Endothelial cell (in vitro differentiated cells): ENCODE results near the gene PIM3. TPM values are rescaled to one million over a fixed set of nuclear protein-coding genes. Genes with fewer than 3 reads are reported as not detected.
A peak's percentile ranks its signal among the peaks of the same experiment; 100 is the strongest.

ENCODE experiments used
- DNase-seq: peaks from one replicate; pipeline ENCODE4 v3.0.0; 2021; ENCODE audit warnings: low spot score
- H3K27ac Mint-ChIP-seq: one replicate; pipeline ENCODE4 v1.8.0; 2021; ENCODE audit warnings: mixed read lengths, inconsistent platforms; ENCODE audit not compliant: unreplicated experiment
- H3K27me3 Mint-ChIP-seq: one replicate; pipeline ENCODE4 v1.8.0; 2021; ENCODE audit warnings: mild to moderate bottlenecking, moderate library complexity, mixed read lengths, inconsistent platforms; ENCODE audit not compliant: unreplicated experiment
- H3K36me3 Mint-ChIP-seq: one replicate; pipeline ENCODE4 v1.8.0; 2021; ENCODE audit warnings: mild to moderate bottlenecking, low read depth, mixed read lengths, inconsistent platforms; ENCODE audit not compliant: unreplicated experiment
- H3K4me1 Mint-ChIP-seq: one replicate; pipeline ENCODE4 v1.8.0; 2021; ENCODE audit warnings: mild to moderate bottlenecking, mixed read lengths, inconsistent platforms; ENCODE audit not compliant: unreplicated experiment
- H3K4me3 Mint-ChIP-seq: one replicate; pipeline ENCODE4 v1.8.0; 2021; ENCODE audit warnings: mild to moderate bottlenecking, mixed read lengths, inconsistent platforms; ENCODE audit not compliant: unreplicated experiment
- H3K9me3 Mint-ChIP-seq: one replicate; pipeline ENCODE4 v1.8.0; 2021; ENCODE audit warnings: mixed read lengths, inconsistent platforms; ENCODE audit not compliant: unreplicated experiment
- total RNA-seq: library from RNA; stranded (reverse); fragmentation: NEBNext Ultra II Directional; extraction: Animal tissue kit (Norgen Biotek cat#: 25700); gene quantifications from one replicate; pipeline ENCODE4 v1.2.1, GENCODE V29; 2021; ENCODE audit not compliant: unreplicated experiment
- TF ChIP-seq, protein P1 (sequence below): fragments of 200-600 bp; sonication (generic); IDR thresholded peaks from one replicate; pipeline ENCODE4 v1.5.0; 2021; ENCODE audit warnings: antibody characterized with exemption; ENCODE audit not compliant: unreplicated experiment

Gene PIM3
- total RNA-seq, 1 donor from 2014 or later: 112 TPM

DNA sequence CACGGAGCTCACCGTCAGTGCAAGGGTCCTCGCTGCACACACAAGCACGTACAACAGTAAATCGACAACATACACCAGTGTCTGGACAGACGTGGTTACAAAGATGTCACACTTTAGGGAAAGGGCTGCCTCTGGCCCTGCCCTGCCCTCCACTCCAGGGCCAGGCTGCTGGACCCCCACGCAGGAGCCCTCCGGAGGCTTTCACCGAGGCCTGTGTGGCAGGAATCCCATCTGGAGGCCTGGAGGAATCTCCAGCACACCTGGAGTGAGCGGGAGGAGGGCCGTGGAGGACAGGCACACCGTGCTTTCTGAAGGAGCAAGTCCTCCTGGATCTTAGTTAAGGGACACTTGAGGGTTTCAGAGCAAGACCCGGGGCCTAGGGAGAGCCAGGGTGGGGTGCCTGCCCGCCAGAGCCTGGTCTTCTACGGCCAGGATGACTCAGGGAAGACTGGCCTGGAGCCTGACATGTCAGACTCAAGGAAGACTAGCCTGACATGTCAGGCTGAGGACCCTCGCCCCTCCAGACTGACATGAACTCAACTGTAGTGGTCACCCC is 2.1 kb upstream of the PIM3 start:
- H3K36me3 Mint-ChIP-seq: peaks cover 2% of the 10 kb centered on the region
- H3K27ac Mint-ChIP-seq: no peak overlapping the region
- peaks cover 7% of the 10 kb centered on the region for H3K27me3 Mint-ChIP-seq
- TF ChIP-seq, protein P1, sequence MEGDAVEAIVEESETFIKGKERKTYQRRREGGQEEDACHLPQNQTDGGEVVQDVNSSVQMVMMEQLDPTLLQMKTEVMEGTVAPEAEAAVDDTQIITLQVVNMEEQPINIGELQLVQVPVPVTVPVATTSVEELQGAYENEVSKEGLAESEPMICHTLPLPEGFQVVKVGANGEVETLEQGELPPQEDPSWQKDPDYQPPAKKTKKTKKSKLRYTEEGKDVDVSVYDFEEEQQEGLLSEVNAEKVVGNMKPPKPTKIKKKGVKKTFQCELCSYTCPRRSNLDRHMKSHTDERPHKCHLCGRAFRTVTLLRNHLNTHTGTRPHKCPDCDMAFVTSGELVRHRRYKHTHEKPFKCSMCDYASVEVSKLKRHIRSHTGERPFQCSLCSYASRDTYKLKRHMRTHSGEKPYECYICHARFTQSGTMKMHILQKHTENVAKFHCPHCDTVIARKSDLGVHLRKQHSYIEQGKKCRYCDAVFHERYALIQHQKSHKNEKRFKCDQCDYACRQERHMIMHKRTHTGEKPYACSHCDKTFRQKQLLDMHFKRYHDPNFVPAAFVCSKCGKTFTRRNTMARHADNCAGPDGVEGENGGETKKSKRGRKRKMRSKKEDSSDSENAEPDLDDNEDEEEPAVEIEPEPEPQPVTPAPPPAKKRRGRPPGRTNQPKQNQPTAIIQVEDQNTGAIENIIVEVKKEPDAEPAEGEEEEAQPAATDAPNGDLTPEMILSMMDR: no peak
- no peak for DNase-seq
- no peaks in the 10 kb centered on the region for H3K9me3 Mint-ChIP-seq
- peaks cover 17% of the 10 kb centered on the region for H3K4me1 Mint-ChIP-seq
- peak overlapping the region; percentile 67 for H3K4me3 Mint-ChIP-seq

DNA sequence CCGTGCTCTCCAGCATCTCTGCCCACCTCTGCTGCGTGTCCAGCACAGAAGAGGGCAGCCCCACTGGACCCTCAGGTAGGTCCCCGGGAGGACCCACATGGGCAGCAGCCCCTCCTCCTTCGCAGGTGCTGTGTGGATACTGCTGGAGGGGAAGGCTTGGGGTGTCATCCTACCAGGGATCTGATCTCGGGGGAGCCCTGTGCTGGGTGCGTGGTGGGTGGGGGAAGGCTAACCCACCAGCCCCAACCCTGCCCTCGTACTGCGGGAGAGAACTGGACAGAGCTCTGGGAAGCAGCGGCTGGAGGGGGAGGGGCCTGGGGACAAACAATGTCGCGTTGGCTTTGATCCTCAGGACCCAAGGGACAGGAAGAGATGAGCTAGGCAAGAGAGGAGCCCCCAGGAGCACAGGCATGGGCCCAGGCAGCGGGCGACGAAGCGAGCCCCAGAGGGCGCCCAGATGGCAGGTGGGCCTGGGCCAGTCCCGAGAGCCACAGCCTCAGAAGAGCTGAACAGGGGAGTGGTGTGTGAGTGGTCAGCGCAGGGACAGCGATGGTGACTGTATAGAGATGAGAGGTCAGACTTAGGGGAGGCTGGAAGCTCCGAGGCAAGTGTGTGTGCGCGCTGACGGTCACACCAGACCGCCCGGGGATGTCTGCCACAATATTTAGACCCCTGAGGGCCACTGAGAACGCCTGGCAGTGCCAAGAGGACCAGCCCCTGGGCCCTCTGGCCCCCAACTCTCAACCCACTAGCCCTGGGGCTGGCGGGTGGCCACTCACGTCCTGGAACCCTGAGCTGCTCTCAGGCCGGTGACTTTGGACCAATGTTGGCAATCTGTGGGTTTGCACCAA is 1.4 kb upstream of the PIM3 start:
- peaks cover 11% of the 10 kb centered on the region for H3K27me3 Mint-ChIP-seq
- H3K4me1 Mint-ChIP-seq: peaks cover 22% of the 10 kb centered on the region
- peak overlapping the region; percentile 81 for H3K4me3 Mint-ChIP-seq
- H3K27ac Mint-ChIP-seq: no peak overlapping the region
- no peak for DNase-seq
- H3K36me3 Mint-ChIP-seq: peaks cover 8% of the 10 kb centered on the region
- H3K9me3 Mint-ChIP-seq: no peaks in the 10 kb centered on the region
- TF ChIP-seq, protein P1: no peak

DNA sequence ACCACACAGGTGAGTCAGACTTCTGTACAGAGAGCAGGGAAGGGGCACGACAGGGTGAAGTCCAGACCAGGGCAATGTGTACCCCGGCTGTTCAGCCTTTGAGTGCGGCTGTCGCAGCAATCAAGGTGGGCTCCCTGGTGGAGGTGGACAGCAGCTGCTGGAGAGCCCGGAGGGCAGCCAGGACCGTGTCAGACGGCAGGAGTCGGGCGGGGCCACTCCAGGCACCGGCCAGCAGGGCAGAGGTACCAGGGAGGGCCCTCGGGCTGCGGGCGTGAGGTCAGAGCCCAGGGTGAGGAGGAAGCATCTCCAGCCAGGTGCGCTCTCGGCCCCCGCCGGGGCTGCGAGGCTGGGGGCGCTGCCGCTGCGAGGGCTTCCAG is 802 bp upstream of the PIM3 start:
- peak overlapping the region; percentile 81 for H3K4me3 Mint-ChIP-seq
- no peaks in the 10 kb centered on the region for H3K9me3 Mint-ChIP-seq
- H3K27me3 Mint-ChIP-seq: peaks cover 11% of the 10 kb centered on the region
- H3K4me1 Mint-ChIP-seq: peaks cover 25% of the 10 kb centered on the region
- no peak overlapping the region for H3K27ac Mint-ChIP-seq
- H3K36me3 Mint-ChIP-seq: peaks cover 8% of the 10 kb centered on the region
- TF ChIP-seq, protein P1: no peak
- DNase-seq: no peak

DNA sequence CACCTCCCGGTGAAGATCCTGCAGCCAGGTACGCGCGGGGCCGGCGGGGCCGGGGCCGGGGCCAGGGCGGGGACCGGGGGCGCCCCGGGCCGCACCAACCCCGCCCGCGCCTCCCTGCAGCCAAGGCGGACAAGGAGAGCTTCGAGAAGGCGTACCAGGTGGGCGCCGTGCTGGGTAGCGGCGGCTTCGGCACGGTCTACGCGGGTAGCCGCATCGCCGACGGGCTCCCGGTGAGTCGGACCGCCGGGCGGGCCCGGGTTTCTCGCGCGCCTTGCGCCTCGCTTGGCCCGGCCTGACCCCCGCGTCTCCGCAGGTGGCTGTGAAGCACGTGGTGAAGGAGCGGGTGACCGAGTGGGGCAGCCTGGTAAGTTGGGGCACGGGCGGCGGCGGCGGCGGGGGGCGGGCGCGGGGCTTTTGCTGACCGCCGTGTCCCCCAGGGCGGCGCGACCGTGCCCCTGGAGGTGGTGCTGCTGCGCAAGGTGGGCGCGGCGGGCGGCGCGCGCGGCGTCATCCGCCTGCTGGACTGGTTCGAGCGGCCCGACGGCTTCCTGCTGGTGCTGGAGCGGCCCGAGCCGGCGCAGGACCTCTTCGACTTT is 531 bp downstream of the PIM3 start:
- Mint-ChIP-seq H3K9me3 (no peaks in the 10 kb centered on the region), H3K36me3 (peaks cover 8% of the 10 kb centered on the region), H3K27me3 (peaks cover 9% of the 10 kb centered on the region), H3K4me1 (peaks cover 25% of the 10 kb centered on the region), H3K4me3 (peak overlapping the region; percentile 95), H3K27ac (no peak overlapping the region)
- TF ChIP-seq, protein P1: no peak
- DNase-seq: no peak

DNA sequence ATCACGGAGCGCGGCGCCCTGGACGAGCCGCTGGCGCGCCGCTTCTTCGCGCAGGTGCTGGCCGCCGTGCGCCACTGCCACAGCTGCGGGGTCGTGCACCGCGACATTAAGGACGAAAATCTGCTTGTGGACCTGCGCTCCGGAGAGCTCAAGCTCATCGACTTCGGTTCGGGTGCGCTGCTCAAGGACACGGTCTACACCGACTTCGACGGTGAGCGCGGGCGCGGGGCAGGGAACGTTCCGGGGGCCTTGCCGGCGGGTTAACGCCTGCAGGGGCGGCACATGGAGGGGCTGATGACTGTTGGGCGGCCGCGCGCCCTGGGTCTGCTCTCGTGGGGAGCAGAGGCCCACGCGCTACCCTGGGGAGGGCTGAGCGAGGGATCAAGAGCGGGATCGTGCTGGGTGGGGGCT is 1.0 kb downstream of the PIM3 start:
- DNase-seq: peak; percentile 11
- Mint-ChIP-seq H3K4me3 (peak overlapping the region; percentile 95), H3K27me3 (peaks cover 9% of the 10 kb centered on the region), H3K4me1 (peaks cover 25% of the 10 kb centered on the region), H3K9me3 (no peaks in the 10 kb centered on the region), H3K27ac (peak overlapping the region; percentile 24), H3K36me3 (peaks cover 8% of the 10 kb centered on the region)
- TF ChIP-seq, protein P1: no peak
